Measurements from ENCODE around the gene MPPED2.

The MPPED2 gene

DNA sequence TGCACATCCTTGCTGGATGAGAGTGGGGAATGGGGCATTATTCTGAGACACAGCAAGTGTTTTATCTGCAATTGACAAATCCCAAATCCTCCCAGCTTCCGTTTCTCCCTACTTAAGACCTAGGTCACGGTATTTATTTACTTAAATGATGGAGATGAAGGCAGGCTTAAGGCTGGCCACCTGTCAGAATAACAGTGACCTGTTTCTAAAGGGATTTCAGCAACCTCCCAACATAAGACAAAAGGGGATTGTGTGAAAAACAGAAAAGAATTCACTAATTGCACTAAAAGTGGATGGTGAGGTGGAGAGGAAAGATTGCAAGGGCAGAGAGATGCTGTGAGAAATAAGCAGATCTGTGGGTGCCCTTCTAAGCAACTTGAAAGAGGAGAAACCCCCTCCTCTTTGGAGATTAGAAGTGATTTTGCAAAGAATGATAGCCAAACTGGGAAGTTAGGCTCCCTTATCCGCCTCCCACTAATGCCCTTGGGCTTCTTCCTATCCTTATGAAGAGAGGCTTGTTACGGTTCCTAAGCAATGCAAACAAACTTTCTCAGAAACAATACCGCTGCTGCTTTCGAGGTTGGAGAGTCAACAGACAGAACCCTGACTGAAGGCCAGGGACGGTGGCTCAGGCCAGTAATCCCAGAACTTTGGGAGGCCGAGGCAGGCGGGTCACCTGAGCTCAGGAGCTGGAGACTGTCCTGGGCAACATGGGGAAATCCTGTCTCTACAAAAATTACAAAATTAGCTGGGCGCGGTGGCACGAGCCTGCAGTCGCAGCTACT, 179.0 kb downstream of the MPPED2 start:
- no peak for DNase-seq

DNA sequence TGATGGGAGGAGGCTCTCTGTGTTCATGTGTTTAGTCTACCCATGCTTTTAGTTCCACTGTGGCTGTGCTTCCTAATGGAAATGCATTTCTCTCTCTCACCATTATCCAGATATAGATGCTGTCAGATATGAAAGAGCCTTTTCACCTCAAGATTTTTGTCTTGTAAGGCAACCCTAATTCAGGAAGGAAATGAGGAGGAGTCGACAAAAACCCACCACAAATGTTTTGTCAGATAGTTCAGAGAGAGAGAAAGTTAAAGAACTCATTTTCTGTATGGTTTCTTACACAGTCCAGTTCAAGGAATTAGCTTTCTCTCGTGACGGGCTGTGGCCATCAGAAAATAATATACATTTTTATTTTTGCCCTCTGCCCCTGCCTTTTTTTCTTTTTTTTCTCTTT, 180.8 kb downstream of the MPPED2 start:
- DNase-seq, result no peak

DNA sequence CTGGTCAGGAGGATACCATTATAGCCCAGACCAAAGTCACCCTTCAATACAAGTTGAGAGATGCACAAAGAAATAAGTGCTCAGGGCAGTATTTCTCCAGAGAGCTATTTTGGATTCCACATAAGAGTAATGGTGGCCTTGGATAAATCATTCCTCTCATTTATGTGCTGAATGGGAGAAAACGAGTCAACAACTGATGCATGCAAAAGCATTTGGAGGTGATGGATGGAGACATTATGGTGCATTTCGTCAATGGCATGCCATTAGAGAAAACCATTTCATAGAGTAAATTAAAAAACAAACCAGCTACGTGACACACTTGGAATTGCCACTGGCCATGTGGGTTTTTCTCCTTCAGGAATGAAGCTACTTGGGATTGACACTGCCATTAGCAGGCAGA, 182.0 kb downstream of the MPPED2 start:
- no peak for DNase-seq

DNA sequence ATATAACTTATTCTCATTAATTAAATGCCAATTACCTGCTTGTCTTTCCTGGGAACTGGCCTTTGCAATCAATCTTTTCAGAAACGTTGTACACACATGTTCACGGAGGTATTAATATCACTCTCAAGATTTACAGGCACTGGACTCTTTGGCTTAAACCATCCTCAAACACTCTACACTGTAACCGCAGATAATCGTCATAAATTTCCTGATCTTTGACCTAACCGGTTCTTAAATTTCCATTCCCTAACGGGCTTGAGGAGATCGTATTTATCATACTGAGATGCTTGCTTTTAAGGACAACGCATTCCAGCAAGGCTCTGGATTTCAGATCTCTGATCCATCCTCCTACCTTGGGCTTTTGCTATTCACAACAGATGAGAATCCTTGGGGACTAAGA, 190.4 kb downstream of the MPPED2 start:
- DNase-seq, result no peak

DNA sequence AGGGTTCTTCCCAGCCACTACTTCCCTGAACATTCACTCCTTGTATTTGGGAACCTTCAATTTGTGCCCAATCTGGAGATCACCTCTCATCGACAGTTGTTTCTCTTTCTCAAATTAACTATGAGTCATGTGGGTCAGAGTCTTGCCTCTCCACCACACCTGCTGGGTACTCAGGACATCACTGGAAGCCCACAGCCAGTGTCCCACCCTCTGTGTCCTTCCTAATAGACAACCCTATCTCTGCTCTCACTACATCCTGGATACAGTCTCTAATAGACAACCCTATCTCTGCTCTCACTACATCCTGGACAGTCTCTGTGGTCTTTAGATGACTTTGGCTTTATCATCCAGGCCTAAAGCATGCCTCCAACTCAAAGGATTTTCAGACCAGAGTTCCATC, 193.1 kb downstream of the MPPED2 start:
- DNase-seq, result no peak

DNA sequence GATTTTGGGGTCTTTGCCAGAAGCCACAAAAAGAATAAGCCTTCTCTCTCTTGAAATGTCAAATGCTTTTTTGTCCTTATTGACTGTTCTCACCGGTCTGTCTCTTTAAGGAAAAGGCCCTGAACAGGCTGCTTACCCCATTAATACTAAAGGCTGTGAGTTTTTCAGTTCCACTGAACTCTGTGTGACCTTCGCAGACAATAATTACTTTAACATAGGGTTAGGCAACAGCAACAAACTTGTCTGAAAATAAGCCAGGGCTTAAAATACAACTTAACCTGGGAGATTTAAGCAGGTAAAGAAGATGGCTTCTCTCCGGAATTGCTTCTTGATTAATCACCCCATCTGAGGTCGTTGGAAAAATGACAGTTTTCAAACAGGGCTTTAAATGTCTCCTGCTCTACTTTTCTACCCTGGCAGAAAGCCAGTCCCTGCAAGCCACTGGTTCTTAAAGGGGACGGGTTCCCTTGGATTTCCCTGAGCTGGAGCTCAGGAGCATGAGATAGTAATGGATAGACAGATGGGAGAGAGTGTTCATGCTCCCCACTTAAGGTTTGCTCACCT, 193.8 kb downstream of the MPPED2 start:
- DNase-seq, result no peak

DNA sequence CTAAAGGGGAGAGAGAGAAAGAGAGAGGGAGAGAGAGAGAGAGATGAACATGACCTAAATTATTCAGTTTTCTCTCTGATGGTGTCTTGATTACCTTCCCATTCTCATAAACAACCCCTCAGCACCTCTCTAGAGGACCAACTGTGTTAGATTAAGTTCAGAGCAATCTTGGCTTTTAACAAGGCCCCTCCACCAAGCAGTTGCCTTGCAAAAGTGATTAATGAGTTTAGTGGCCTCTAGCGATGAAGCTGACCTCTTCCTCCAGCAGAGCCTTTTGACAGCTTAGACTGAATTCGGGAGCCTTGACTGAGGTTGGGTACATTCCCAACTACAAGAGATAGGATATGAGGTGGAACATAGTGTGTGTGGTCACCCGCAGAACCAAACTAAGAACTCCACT, 197.2 kb downstream of the MPPED2 start:
- no peak for DNase-seq

DNA sequence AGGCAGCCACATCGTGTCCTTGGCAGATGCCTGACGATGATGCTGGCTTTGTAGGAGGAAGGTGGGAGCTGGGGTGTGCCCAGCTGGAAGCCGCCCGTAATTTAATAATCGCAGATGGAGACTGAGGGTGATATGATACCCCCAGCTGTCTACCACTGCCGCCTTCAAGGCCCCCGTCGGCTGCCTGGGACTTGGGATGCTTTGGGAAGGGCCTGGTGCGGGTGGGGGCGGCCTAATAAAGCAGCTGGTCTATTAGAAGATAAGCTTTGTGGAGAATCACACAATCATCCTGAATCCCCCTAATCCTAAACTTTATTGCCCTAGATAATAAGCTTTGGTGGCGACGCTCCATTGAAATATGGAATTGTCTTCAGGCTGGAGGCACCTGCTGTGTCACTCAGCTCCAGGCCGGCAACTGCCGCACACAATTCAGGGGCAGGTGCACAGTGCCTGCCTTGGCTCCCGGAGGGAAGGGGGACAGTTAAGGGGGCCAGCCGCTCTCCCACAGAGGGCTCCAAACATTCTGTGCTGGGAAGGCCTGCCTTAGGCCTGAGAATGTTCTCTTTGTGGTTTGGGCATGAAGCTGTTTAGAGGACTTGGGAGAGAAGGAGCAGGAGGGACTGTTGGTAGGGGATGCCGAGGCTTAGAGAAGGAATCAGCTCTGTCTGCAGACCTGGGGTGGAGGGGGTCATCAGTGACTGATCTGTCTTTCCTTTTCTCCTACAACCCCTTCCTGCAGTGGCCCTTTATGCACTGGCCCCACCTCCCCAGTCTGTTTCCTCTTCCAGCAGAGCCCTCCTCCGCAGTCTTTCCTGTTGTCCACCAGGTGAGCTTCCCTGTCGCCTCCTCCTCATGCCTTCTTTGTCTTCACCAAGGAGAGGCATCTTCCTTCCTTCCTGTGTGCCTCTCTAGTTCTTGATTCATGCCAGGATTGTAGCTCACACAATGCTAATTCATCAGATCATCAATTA, 198.0 kb downstream of the MPPED2 start:
- no peak for DNase-seq

DNA sequence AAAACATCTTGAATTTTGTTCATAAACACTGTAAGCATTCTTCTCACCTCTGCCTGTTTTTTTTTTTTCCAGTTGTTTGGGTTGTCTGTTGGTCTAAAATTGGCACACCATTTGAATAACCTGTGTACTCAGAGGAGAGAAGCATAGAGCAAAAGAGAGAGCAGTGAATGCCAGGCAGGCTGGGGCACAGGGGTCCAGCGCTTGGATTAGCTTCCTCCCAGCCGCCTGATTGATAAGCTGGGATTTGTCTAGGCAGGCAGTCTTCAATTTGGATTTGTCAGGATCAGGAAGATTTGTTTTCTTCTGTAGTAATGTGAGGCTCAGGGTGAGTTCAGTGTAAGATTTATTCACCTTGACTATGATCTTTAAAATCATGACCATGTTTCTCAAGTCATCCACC, 204.3 kb downstream of the MPPED2 start:
- no peak for DNase-seq

DNA sequence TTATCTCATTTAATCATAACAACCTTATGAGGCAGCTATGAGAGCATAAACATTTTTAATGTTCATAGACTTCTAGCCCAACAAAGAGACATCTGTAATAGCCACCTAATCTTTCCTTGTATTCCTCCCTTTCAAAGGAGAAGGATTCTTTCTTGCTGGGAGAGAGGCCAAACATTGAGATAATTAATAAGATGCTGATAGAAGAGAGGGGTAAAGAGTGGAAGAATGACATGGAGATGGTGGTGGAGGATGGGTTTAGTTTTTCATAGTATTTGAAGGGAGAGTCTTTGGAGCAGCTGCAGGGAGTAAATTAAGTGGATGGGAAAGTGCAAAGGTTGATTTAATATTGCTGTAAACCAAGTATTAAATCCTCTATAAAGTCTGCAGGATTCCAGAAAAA, 205.3 kb downstream of the MPPED2 start:
- no peak for DNase-seq

DNA sequence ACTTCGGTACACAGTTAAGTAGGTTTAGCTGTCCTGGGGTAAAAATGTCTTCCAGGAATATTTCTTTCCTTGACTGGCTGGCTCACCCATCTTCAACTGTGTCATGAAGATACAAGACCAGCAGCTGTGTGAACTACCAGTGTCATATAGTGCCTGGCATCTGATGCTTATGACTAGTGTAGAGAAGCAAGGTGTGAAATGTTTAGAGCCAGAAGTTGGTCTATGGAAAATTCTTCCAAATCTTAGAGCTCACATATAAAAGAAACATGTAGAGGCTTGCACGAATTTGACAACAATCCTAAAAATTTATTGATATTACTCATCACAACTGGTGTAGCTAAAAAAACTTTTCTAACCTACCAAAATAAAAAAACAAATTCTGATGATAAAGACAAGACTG, 208.8 kb downstream of the MPPED2 start:
- no peak for DNase-seq

DNA sequence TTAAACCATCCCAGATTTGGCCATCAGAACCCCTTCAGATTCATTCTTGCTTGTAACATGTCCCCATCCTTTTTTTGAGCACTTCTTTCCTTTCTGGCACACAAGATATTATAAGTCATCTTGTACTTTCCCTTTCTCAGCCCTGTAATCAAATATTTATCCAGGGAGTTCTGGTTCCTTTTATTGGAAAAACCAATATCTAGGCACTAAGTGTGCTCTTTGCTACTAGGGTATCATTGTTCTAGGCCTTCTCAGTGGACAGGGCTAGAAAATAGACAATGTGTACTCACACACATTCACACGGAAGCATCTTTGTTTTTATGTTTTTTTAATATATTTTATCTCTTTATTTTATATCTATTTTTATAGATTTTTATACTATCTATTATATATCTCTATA, 216.0 kb downstream of the MPPED2 start:
- no peak for DNase-seq

DNA sequence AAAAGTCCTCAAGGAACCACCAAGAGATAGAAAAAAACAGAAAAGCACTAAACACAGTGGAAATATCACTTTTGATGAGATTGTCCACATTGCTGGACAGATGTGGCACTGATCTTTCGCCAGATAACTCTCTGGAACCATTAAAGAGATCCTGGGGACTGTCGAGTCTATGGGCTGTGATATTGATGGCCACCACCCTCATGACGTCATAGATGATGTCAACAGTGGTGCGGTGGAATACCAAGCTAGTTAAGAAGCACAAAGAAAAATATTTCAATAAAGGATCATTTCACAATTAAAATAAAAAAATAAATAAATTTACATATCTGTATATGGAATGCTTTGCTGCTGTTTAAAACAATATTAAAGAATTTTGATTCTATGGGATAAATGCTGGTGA, 217.8 kb downstream of the MPPED2 start:
- no peak for DNase-seq

DNA sequence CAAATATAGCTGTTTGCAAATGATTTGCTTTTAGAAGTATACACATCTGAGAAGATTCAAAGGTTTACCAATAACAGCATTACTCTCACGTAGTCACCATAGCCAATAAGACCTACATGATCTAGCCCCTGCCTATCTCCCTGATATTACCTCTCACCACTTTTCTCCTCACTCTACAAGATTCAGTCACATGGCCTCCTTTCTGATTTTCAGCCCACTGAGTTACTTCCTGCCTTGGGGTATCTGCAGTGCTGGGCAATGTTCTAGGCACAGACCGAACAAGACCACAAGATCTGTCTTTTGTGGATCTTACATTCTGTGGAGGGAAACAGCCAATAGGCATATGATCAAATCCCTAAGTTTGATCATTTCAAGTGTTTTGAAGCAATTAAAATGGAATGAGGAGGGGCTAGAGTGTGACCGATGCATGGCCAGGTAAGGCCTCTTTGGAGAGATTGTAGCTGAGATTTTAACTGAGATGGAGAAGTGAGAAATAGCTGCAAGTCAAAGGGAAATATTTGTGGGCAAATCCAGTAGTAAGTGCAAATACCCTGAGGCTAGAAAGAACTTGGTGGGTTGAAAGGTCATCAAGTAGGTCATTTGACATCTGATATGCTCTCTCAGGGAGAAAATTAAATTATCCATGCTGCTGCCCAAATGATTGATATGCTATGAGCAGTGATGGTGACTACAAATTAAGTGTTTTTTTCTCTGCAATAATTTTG, 220.2 kb downstream of the MPPED2 start:
- no peak for DNase-seq

DNA sequence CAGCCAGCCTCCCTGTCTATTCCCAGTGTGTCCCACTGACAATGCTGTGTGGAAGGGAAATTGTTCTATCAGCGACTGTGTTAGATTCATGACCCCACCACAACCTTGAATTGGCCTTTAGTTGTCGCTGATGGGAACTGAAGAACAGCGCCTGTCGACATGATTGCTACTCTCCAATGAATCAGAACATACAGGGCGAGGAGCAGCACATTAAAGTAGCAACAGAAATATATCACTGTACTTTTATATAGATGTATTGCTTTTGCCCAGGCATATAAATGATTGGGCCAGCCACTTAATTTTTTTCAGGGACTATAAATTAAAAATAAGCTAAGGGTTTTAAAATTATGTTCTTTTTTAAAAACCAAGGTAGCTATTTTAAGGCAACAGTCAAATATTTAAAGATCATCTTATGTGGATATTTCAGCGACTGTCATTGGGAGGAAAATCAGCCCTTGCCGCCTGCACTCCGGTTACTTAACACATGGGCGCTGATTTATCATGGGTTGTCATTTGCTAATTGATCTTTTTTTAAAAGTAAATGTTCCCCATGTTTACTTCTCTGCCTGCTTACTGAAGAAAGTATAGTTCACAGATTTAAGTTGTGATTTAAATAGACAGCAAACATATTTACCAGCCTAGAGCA, 221.2 kb downstream of the MPPED2 start:
- DNase-seq, result no peak

DNA sequence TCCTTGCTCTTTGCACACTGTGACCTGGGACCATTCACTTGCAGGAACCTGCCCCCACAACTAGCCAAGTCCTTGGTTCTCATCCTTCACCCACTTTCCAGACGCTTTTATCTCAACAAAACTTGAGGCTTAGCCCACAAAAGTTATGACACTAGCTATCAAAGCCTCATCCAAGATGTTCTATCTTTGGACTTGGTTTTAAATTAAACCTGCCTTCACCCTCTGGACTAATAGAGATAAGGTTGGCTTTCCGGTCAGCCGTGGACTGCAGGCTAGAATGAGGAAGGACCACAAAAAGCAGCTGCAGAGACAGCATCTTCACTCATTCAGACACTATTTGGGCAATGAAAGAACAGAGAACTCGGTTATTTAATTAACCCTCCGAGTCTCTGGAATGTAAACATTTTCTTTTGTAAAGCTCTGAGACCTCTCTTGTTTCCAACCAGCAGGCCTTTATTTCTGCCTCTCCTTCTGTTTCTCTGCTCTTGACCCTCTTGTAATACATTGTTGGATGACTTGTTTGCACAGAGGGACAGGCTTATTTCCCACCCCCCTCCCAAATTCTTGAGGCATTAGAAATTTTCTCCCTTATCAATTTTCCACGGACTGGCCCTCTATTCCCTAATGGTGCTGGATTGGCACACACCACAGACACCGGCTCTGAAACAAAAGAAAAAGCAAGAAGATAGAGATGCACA, 221.9 kb downstream of the MPPED2 start:
- DNase-seq, result no peak

DNA sequence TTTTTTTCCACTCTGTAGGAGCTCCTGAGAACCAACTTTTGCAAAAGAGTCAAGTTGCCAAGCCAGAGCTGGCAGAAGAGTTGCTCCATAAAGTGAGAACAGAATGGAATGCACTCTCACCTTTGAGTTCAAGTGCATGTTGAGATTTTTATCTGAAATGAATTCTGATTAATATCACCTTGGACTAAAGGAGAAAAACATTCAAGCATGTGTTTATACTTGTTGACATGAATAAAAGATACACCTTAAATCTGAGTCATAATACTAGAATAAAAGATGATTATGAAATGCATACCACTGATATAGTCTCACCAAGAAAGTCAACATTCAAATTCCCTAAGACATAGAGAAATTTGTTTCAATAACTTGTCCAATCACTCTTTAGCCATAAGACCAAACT, 225.4 kb downstream of the MPPED2 start:
- DNase-seq, result no peak

Measured in CD4-positive, alpha-beta T cell treated with Interferon gamma for 1 hour (primary cell).